CD8-positive, alpha-beta memory T cell (primary cell): ENCODE data around the gene TREML1. TPM values are rescaled to one million over a fixed set of nuclear protein-coding genes. Genes with fewer than 3 reads are reported as not detected.

Experiments
- CTCF ChIA-PET: fragments of 350-600 bp; sonication (Branson Sonifier 250); formaldehyde crosslinking; loops from one replicate; lab custom pipeline; 2021; ENCODE audit warnings: antibody characterized with exemption; lab: Charles Lee
- POLR2A ChIA-PET: fragments of 350-600 bp; sonication (Branson Sonifier 250); formaldehyde crosslinking; loops from one replicate; lab custom pipeline; 2021; ENCODE audit warnings: antibody characterized with exemption; lab: Charles Lee
- DNase-seq, 5 donors: peaks; one replicate each; pipeline versions ENCODE4 v3.0.0 to v3.0.0-alpha.2; 2020 to 2022; ENCODE audit warnings: mixed read lengths in 1 of 5
- H3K27ac ChIP-seq: one replicate; pipeline ENCODE4 v1.7.0; 2013; ENCODE audit warnings: low read depth, mild to moderate bottlenecking, low read length, moderate library complexity
- H3K27me3 ChIP-seq: 2 replicates; pipeline ENCODE4 v1.7.0; 2013; ENCODE audit warnings: low read length, mild to moderate bottlenecking; ENCODE audit not compliant: insufficient read depth, poor library complexity, severe bottlenecking
- H3K36me3 ChIP-seq: 2 replicates; pipeline ENCODE4 v1.7.0; 2013; ENCODE audit warnings: mild to moderate bottlenecking, low read length, moderate library complexity; ENCODE audit not compliant: insufficient read depth
- H3K4me1 ChIP-seq: 2 replicates; pipeline ENCODE4 v1.7.0; 2013; ENCODE audit warnings: mild to moderate bottlenecking, low read length, moderate library complexity; ENCODE audit not compliant: insufficient read depth
- H3K4me3 ChIP-seq: 2 replicates; pipeline ENCODE4 v1.7.0; 2013; ENCODE audit warnings: mild to moderate bottlenecking, low read length
- H3K9me3 ChIP-seq: 2 replicates; pipeline ENCODE4 v1.7.0; 2013; ENCODE audit warnings: mild to moderate bottlenecking, low read length
- H3K27ac Mint-ChIP-seq, 8 donors: one replicate each; pipeline ENCODE4 v1.8.0; 2020 to 2021; ENCODE audit warnings: mixed read lengths in 8 of 8, mild to moderate bottlenecking in 6 of 8, inconsistent platforms in 3 of 8, moderate library complexity in 3 of 8
- H3K27me3 Mint-ChIP-seq, 2 donors: one replicate each; pipeline ENCODE4 v1.8.0; 2020 to 2021; ENCODE audit warnings: mixed read lengths in 2 of 2, mild to moderate bottlenecking in 1 of 2, moderate library complexity in 1 of 2
- H3K36me3 Mint-ChIP-seq, 3 donors: one replicate each; pipeline ENCODE4 v1.8.0; 2020 to 2021; ENCODE audit warnings: mixed read lengths in 3 of 3, inconsistent platforms in 1 of 3, mild to moderate bottlenecking in 1 of 3
- H3K4me1 Mint-ChIP-seq, 3 donors: one replicate each; pipeline ENCODE4 v1.8.0; 2020 to 2021; ENCODE audit warnings: mixed read lengths in 3 of 3, inconsistent platforms in 1 of 3, mild to moderate bottlenecking in 1 of 3
- H3K4me3 Mint-ChIP-seq, 7 donors: one replicate each; pipeline ENCODE4 v1.8.0; 2020 to 2021; ENCODE audit warnings: mixed read lengths in 7 of 7, mild to moderate bottlenecking in 6 of 7, moderate library complexity in 4 of 7, inconsistent platforms in 2 of 7
- H3K9me3 Mint-ChIP-seq, 5 donors: one replicate each; pipeline ENCODE4 v1.8.0; 2020 to 2022; ENCODE audit warnings: mixed read lengths in 5 of 5, mild to moderate bottlenecking in 3 of 5, moderate library complexity in 2 of 5, inconsistent platforms in 1 of 5
- polyA plus RNA-seq: library from polyadenylated mRNA; unstranded; fragments of 300-500 nt; fragmentation: Illumina TruSeq; gene quantifications from one replicate; pipeline ENCODE4 v1.2.3, GENCODE V29; 2021
- total RNA-seq, 2 experiments: library from RNA; stranded (reverse); gene quantifications; one replicate each; pipeline ENCODE4 v1.2.3, GENCODE V29; 2021

The TREML1 gene
- total RNA-seq: not detected
- not detected for polyA plus RNA-seq

GRCh38 chr6:41153992-41154625 lies at the start of gene TREML1:
TREML1 (minus strand) TSS chr6:41154347; CDS start chr6:41154288, 59 bp downstream.
- H3K36me3 ChIP-seq: no peaks in the 10 kb centered on the region
- no peak within 1 kb of the TSS for H3K4me3 ChIP-seq
- Mint-ChIP-seq H3K27me3 (peaks cover 5 to 11% of the 10 kb centered on the region in 2 donors), H3K9me3 (no peaks in the 10 kb centered on the region), H3K4me3 (no peak within 1 kb of the TSS), H3K36me3 (peaks cover 0 to 2% (median 0%) of the 10 kb centered on the region in 3 donors), H3K27ac (peak within 1 kb of the TSS in 2 of 8 donors; percentile 4), H3K4me1 (no peaks in the 10 kb centered on the region)
- no peaks in the 10 kb centered on the region for H3K27me3 ChIP-seq
- H3K9me3 ChIP-seq: no peaks in the 10 kb centered on the region
- POLR2A ChIA-PET: no interaction called here
- no peaks in the 10 kb centered on the region for H3K4me1 ChIP-seq
- H3K27ac ChIP-seq: no peak within 1 kb of the TSS
- no peak for DNase-seq
- CTCF ChIA-PET: no interaction called here

- Mint-ChIP-seq H3K4me3 (peak overlapping the region in 6 of 7 donors; percentile 46 to 90 (median 66)), H3K36me3 (no peaks in the 10 kb centered on the region), H3K27me3 (no peaks in the 10 kb centered on the region), H3K4me1 (peaks cover 47 to 64% (median 55%) of the 10 kb centered on the region in 3 donors), H3K27ac (peak overlapping the region; percentile 92 to 99 (median 98)), H3K9me3 (no peaks in the 10 kb centered on the region)
- Histone ChIP-seq H3K36me3 (no peaks in the 10 kb centered on the region), H3K27me3 (no peaks in the 10 kb centered on the region), H3K4me3 (peak overlapping the region; percentile 23), H3K4me1 (peaks cover 49% of the 10 kb centered on the region), H3K9me3 (no peaks in the 10 kb centered on the region), H3K27ac (peak overlapping the region; percentile 71)
- ChIA-PET POLR2A (no interaction called here), CTCF (no interaction called here)
- DNase-seq: peak in 1 of 5 donors; percentile 13
These were observed 47.6 kb upstream of the TREML1 start for GRCh38 chr6:41201764-41202173.

- peak within 1 kb of the TSS; percentile 92 to 99 (median 98) for H3K27ac Mint-ChIP-seq
- CTCF ChIA-PET: interaction anchor here (0.9 to 1.4 kb wide), 3 partner anchors 11 to 78 kb away, joined by 3 to 5 read pairs (median 3); no protein-coding TSS in a partner anchor
- H3K27ac ChIP-seq: peak within 1 kb of the TSS; percentile 71
- no peaks in the 10 kb centered on the region for H3K36me3 ChIP-seq
- H3K4me3 ChIP-seq: peak within 1 kb of the TSS; percentile 38
- POLR2A ChIA-PET: interaction anchor here (1.0 to 1.1 kb wide), 2 partner anchors 98 to 134 kb away, joined by 3 to 5 read pairs; no protein-coding TSS in a partner anchor
- H3K27me3 ChIP-seq: no peaks in the 10 kb centered on the region
- peak in 1 of 5 donors; percentile 7 for DNase-seq
- H3K4me1 Mint-ChIP-seq: peaks cover 47 to 64% (median 55%) of the 10 kb centered on the region in 3 donors
- no peaks in the 10 kb centered on the region for H3K36me3 Mint-ChIP-seq
- no peaks in the 10 kb centered on the region for H3K27me3 Mint-ChIP-seq
- peaks cover 49% of the 10 kb centered on the region for H3K4me1 ChIP-seq
- no peaks in the 10 kb centered on the region for H3K9me3 ChIP-seq
- H3K4me3 Mint-ChIP-seq: peak within 1 kb of the TSS; percentile 51 to 90 (median 71)
- no peaks in the 10 kb centered on the region for H3K9me3 Mint-ChIP-seq
These were observed 47.0 kb upstream of the TREML1 start, which contains the start of gene TREML2 for GRCh38 chr6:41200901-41201763. TREML2 (minus strand) TSS chr6:41201149; CDS start chr6:41201008, 141 bp downstream.

- Mint-ChIP-seq H3K4me1 (peaks cover 49 to 64% (median 55%) of the 10 kb centered on the region in 3 donors), H3K27ac (peak overlapping the region; percentile 92 to 99 (median 98)), H3K27me3 (no peaks in the 10 kb centered on the region), H3K36me3 (no peaks in the 10 kb centered on the region), H3K9me3 (no peaks in the 10 kb centered on the region), H3K4me3 (peak overlapping the region; percentile 51 to 73 (median 71))
- POLR2A ChIA-PET: interaction anchor here (1.0 to 1.1 kb wide), 2 partner anchors 99 to 134 kb away, joined by 3 to 5 read pairs; no protein-coding TSS in a partner anchor
- Histone ChIP-seq H3K9me3 (no peaks in the 10 kb centered on the region), H3K27ac (peak overlapping the region; percentile 71), H3K4me3 (peak overlapping the region; percentile 38), H3K27me3 (no peaks in the 10 kb centered on the region), H3K4me1 (peaks cover 49% of the 10 kb centered on the region), H3K36me3 (no peaks in the 10 kb centered on the region)
- CTCF ChIA-PET: interaction anchor here (0.9 to 1.4 kb wide), 3 partner anchors 11 to 78 kb away, joined by 3 to 5 read pairs (median 3); no protein-coding TSS in a partner anchor
- DNase-seq: peak in 4 of 5 donors; percentile 37 to 80 (median 73)
These were observed 46.3 kb upstream of the TREML1 start for GRCh38 chr6:41200296-41200900.

GRCh38 chr6:41199552-41200246 lies 45.6 kb upstream of the TREML1 start:
- peak overlapping the region; percentile 38 for H3K4me3 ChIP-seq
- H3K27ac ChIP-seq: peak overlapping the region; percentile 71
- H3K36me3 ChIP-seq: no peaks in the 10 kb centered on the region
- DNase-seq: peak in 1 of 5 donors; percentile 34
- Mint-ChIP-seq H3K27me3 (no peaks in the 10 kb centered on the region), H3K36me3 (no peaks in the 10 kb centered on the region), H3K4me1 (peaks cover 49 to 68% (median 54%) of the 10 kb centered on the region in 3 donors), H3K27ac (peak overlapping the region; percentile 92 to 99 (median 98)), H3K9me3 (no peaks in the 10 kb centered on the region), H3K4me3 (peak overlapping the region; percentile 35 to 73 (median 71))
- peaks cover 54% of the 10 kb centered on the region for H3K4me1 ChIP-seq
- ChIA-PET POLR2A (interaction anchor here (1.0 to 1.1 kb wide), 2 partner anchors 99 to 135 kb away, joined by 3 to 5 read pairs; no protein-coding TSS in a partner anchor), CTCF (interaction anchor here (1.2 to 2.1 kb wide), 4 partner anchors 10 to 79 kb away, joined by 3 to 8 read pairs (median 4); no protein-coding TSS in a partner anchor)
- no peaks in the 10 kb centered on the region for H3K27me3 ChIP-seq
- H3K9me3 ChIP-seq: no peaks in the 10 kb centered on the region

- Mint-ChIP-seq H3K36me3 (no peaks in the 10 kb centered on the region), H3K4me1 (peaks cover 39 to 64% (median 46%) of the 10 kb centered on the region in 3 donors), H3K27ac (peak overlapping the region in 6 of 8 donors; percentile 13 to 75 (median 38)), H3K4me3 (no peak overlapping the region), H3K9me3 (no peaks in the 10 kb centered on the region), H3K27me3 (no peaks in the 10 kb centered on the region)
- Histone ChIP-seq H3K4me3 (no peak overlapping the region), H3K27ac (no peak overlapping the region), H3K27me3 (no peaks in the 10 kb centered on the region), H3K9me3 (no peaks in the 10 kb centered on the region), H3K36me3 (no peaks in the 10 kb centered on the region), H3K4me1 (peaks cover 51% of the 10 kb centered on the region)
- DNase-seq: no peak
- POLR2A ChIA-PET: no interaction called here
- CTCF ChIA-PET: interaction anchor here (1.6 to 2.1 kb wide), 2 partner anchors 15 kb away, joined by 8 read pairs; no protein-coding TSS in a partner anchor
These were observed 43.1 kb upstream of the TREML1 start for GRCh38 chr6:41197234-41197633.

GRCh38 chr6:41194386-41194785 lies 40.2 kb upstream of the TREML1 start:
- CTCF ChIA-PET: no interaction called here
- H3K4me3 ChIP-seq: no peak overlapping the region
- peaks cover 9% of the 10 kb centered on the region for H3K9me3 ChIP-seq
- POLR2A ChIA-PET: no interaction called here
- no peak overlapping the region for H3K27ac ChIP-seq
- peaks cover 29% of the 10 kb centered on the region for H3K4me1 ChIP-seq
- H3K36me3 ChIP-seq: no peaks in the 10 kb centered on the region
- DNase-seq: no peak
- no peaks in the 10 kb centered on the region for H3K27me3 ChIP-seq
- Mint-ChIP-seq H3K4me1 (peaks cover 11 to 42% (median 23%) of the 10 kb centered on the region in 3 donors), H3K9me3 (peaks cover 0 to 8% (median 4%) of the 10 kb centered on the region in 5 donors), H3K36me3 (peaks cover 0 to 6% (median 2%) of the 10 kb centered on the region in 3 donors), H3K4me3 (no peak overlapping the region), H3K27me3 (no peaks in the 10 kb centered on the region), H3K27ac (peak overlapping the region in 3 of 8 donors; percentile 25 to 78 (median 66))
